GM12865 (cell line): Measurements from ENCODE around the gene IL17C.

Source experiments
- DNase-seq: peaks from one replicate; pipeline ENCODE4 v3.0.0; 2010; ENCODE audit warnings: low read depth
- H3K4me3 ChIP-seq: 2 replicates; pipeline ENCODE4 v1.5.1; 2011; ENCODE audit warnings: mild to moderate bottlenecking, low read depth, low read length, control low read depth
- TF ChIP-seq, protein P1 (sequence below): IDR thresholded peaks from 2 replicates; pipeline ENCODE4 v1.5.1; 2011; ENCODE audit warnings: low read length, control low read depth, low read depth, inconsistent platforms; ENCODE audit not compliant: insufficient read depth; ENCODE audit errors: missing control alignments

IL17C gene

DNA sequence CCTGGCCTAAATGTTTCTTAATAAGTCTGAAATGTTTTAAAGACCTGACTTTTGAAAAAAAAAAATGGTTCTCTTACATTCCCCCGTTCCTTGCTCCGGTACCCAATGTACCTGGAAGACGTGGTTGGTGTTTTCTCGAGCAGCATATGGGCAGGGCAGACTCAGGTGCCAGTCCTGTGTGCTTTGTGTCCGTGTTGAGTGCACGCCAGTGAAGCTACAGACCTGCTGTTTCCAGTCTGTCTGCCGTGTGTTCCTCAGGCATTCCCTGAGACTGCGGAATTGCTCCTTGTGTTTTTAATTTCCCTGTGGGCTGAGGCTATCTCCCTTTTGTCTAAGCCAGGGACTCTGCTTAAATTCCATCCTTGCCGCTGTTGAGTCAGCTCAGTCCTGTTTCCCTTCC lies 11.7 kb upstream of the IL17C start:
- DNase-seq = no peak
- no peak overlapping the region for H3K4me3 ChIP-seq
- TF ChIP-seq, protein P1, sequence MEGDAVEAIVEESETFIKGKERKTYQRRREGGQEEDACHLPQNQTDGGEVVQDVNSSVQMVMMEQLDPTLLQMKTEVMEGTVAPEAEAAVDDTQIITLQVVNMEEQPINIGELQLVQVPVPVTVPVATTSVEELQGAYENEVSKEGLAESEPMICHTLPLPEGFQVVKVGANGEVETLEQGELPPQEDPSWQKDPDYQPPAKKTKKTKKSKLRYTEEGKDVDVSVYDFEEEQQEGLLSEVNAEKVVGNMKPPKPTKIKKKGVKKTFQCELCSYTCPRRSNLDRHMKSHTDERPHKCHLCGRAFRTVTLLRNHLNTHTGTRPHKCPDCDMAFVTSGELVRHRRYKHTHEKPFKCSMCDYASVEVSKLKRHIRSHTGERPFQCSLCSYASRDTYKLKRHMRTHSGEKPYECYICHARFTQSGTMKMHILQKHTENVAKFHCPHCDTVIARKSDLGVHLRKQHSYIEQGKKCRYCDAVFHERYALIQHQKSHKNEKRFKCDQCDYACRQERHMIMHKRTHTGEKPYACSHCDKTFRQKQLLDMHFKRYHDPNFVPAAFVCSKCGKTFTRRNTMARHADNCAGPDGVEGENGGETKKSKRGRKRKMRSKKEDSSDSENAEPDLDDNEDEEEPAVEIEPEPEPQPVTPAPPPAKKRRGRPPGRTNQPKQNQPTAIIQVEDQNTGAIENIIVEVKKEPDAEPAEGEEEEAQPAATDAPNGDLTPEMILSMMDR = no peak

DNA sequence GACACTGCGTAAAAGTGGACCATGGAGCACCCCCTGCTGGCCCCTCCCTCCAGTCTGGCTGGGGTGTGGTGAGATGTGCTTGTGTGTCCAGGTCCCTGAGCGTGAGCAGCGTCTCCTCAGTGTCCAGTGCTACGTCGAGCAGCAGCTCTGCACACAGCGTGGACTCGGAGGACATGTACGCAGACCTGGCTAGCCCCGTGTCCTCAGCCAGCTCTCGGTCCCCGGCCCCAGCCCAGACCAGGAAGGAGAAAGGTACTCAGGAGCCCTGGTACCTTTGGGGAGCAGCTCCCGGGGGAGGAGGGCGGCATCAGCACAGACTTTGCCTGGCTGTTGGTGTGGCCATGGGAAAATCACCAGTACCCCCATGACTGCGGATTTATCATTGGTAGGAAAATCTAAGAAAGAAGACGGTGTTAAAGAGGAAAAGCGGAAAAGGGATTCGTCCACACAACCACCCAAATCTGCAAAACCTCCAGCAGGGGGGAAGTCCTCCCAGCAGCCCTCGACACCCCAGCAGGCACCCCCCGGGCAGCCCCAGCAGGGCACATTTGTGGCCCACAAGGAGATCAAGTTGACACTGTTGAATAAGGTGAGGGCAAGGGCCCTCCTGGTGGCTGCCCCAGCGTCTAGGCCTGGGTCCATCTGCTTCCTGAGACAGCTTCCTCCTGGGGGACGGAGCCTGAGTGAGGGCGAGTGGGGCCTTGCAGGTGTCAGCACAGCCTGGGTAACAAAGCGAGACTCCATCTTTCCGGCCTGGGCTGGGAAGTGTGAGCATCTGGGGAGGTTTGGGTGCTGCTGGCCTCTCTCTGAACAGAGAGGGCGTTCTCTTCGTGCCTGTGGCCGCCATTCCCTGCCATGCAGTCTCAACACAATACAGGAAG lies 10.6 kb upstream of the IL17C start:
- H3K4me3 ChIP-seq = no peak overlapping the region
- TF ChIP-seq, protein P1 = no peak
- DNase-seq = no peak

GRCh38 chr16:88628512-88628974 lies 9.8 kb upstream of the IL17C start:
- DNase-seq = no peak
- no peak overlapping the region for H3K4me3 ChIP-seq

GRCh38 chr16:88629835-88630234 lies 8.5 kb upstream of the IL17C start:
- H3K4me3 ChIP-seq = no peak overlapping the region
- TF ChIP-seq, protein P1 = no peak
- DNase-seq = no peak

More at GRCh38 chr16:88628512-88628974, 9.8 kb upstream of the IL17C start:
- TF ChIP-seq, protein P1 = peak; percentile 47

- no peak for DNase-seq
- TF ChIP-seq, protein P1 = no peak
- H3K4me3 ChIP-seq = no peak overlapping the region
Observed at GRCh38 chr16:88630433-88630832, 7.9 kb upstream of the IL17C start.

DNA sequence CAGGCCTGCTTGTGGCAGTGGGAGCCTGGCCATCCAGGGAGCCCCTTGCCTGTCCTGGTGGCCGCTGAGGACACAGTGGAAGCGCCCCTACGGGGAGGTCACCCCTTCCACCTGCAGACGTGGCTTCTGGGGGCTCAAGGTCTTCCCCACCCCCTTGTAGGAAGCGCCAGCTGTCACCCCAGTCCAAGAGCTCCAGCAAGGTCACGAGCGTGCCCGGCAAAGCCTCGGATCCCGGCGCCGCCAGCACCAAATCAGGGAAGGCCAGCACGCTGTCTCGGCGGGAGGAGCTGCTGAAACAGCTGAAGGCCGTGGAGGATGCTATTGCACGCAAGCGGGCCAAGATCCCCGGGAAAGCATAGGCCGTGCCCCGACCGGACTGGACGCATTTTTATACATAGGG lies 7.4 kb upstream of the IL17C start:
- H3K4me3 ChIP-seq = no peak overlapping the region
- no peak for DNase-seq
- TF ChIP-seq, protein P1 = no peak
